ENCODE data around the gene SAXO1. TPM values are rescaled to one million over a fixed set of nuclear protein-coding genes. Genes with fewer than 3 reads are reported as not detected.

Gene SAXO1
- total RNA-seq, 4 donors from 2014 or later: 0.20 TPM; not detected in 3

GRCh38 chr9:18922161-18922885 lies 110.7 kb downstream of the SAXO1 start:
- H3K36me3 ChIP-seq: no peaks in the 10 kb centered on the region
- no peak for DNase-seq
- H3K4me1 ChIP-seq: peaks cover 0 to 5% of the 10 kb centered on the region in 2 donors
- in situ Hi-C loops (cut with MboI; ENCODE audit: low sequenced_read_pairs in 4 of 4) (no loop called here), intact Hi-C loops (cut with DNase I; ENCODE audit: low total_unique reads) (no loop called here)
- H3K27me3 ChIP-seq: no peaks in the 10 kb centered on the region
- TF ChIP-seq POLR2A (IDR thresholded peaks at IDR 0.05): no peak
- no peak for TF ChIP-seq CTCF (IDR thresholded peaks at IDR 0.05 in 4 of 5, conservative IDR thresholded peaks at IDR 0.05 in 1 of 5)
- ATAC-seq: no peak
- H3K4me3 ChIP-seq: no peak overlapping the region
- H3K27ac ChIP-seq: no peak overlapping the region
- no peaks in the 10 kb centered on the region for H3K9me3 ChIP-seq

- ATAC-seq (no peak), DNase-seq (no peak)
- no peaks in the 10 kb centered on the region for H3K9me3 ChIP-seq
- no peak for TF ChIP-seq CTCF (IDR thresholded peaks at IDR 0.05 in 4 of 5, conservative IDR thresholded peaks at IDR 0.05 in 1 of 5)
- TF ChIP-seq POLR2A (IDR thresholded peaks at IDR 0.05): no peak
- peaks cover 0 to 5% of the 10 kb centered on the region in 2 donors for H3K4me1 ChIP-seq
- in situ Hi-C loops (cut with MboI; ENCODE audit: low sequenced_read_pairs in 4 of 4) (no loop called here), intact Hi-C loops (cut with DNase I; ENCODE audit: low total_unique reads) (no loop called here)
- H3K27me3 ChIP-seq: no peaks in the 10 kb centered on the region
- H3K27ac ChIP-seq: no peak overlapping the region
- no peak overlapping the region for H3K4me3 ChIP-seq
- H3K36me3 ChIP-seq: no peaks in the 10 kb centered on the region
Measured at GRCh38 chr9:18921366-18922075, 111.5 kb downstream of the SAXO1 start.

GRCh38 chr9:18920141-18921084 lies 112.6 kb downstream of the SAXO1 start:
- DNase-seq: no peak
- no peak for ATAC-seq
- H3K4me1 ChIP-seq: peaks cover 0 to 5% of the 10 kb centered on the region in 2 donors
- no peaks in the 10 kb centered on the region for H3K9me3 ChIP-seq
- intact Hi-C loops (cut with DNase I; ENCODE audit: low total_unique reads) (no loop called here), in situ Hi-C loops (cut with MboI; ENCODE audit: low sequenced_read_pairs in 4 of 4) (no loop called here)
- no peak overlapping the region for H3K4me3 ChIP-seq
- no peak overlapping the region for H3K27ac ChIP-seq
- H3K36me3 ChIP-seq: no peaks in the 10 kb centered on the region
- no peak for TF ChIP-seq POLR2A (IDR thresholded peaks at IDR 0.05)
- no peak for TF ChIP-seq CTCF (IDR thresholded peaks at IDR 0.05 in 4 of 5, conservative IDR thresholded peaks at IDR 0.05 in 1 of 5)
- H3K27me3 ChIP-seq: no peaks in the 10 kb centered on the region

- TF ChIP-seq CTCF (IDR thresholded peaks at IDR 0.05 in 4 of 5, conservative IDR thresholded peaks at IDR 0.05 in 1 of 5) (no peak), POLR2A (IDR thresholded peaks at IDR 0.05) (no peak)
- no peak overlapping the region for H3K27ac ChIP-seq
- intact Hi-C loops (cut with DNase I; ENCODE audit: low total_unique reads): no loop called here
- H3K27me3 ChIP-seq: no peaks in the 10 kb centered on the region
- no peak for DNase-seq
- no peaks in the 10 kb centered on the region for H3K36me3 ChIP-seq
- ATAC-seq: no peak
- no peaks in the 10 kb centered on the region for H3K9me3 ChIP-seq
- in situ Hi-C loops (cut with MboI; ENCODE audit: low sequenced_read_pairs in 4 of 4): no loop called here
- no peaks in the 10 kb centered on the region for H3K4me1 ChIP-seq
- no peak overlapping the region for H3K4me3 ChIP-seq
Measured at GRCh38 chr9:18911714-18912342, 121.2 kb downstream of the SAXO1 start.
